Measurements from ENCODE around the gene KCNC1. TPM values are rescaled to one million over a fixed set of nuclear protein-coding genes. Genes with fewer than 3 reads are reported as not detected.
A peak's percentile ranks its signal among the peaks of the same experiment; 100 is the strongest.

Gene KCNC1
- total RNA-seq, 4 donors from 2014 or later, result not detected

DNA sequence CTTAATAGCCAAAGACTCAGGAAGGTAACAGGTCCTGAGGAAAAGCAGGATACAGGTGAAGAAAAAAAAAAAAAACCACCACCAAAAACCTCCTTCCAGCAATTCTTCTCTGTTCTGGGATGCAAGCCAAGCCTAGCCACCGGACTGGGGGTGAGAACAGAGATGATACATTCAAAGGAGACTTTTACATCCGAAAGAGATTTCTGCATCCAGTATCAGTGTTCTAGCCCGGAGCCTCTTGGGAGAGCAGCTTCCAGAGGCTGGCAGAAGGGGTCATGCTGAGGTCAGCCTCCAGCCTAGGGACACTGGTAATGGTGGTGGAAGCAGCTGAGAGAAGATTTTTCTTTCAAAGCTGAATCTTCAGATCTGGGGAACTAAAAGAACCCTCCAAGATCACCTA lies 76.2 kb downstream of the KCNC1 start:
- Histone ChIP-seq H3K4me3 (no peak overlapping the region), H3K27ac (peak overlapping the region in 1 of 4 donors; percentile 13), H3K4me1 (peaks cover 7 to 56% (median 21%) of the 10 kb centered on the region in 3 donors), H3K36me3 (no peaks in the 10 kb centered on the region), H3K27me3 (no peaks in the 10 kb centered on the region), H3K9me3 (no peaks in the 10 kb centered on the region)
- intact Hi-C loops (cut with DNase I), result no loop called here
- DNase-seq, result no peak
- TF ChIP-seq CTCF (IDR thresholded peaks at IDR 0.05), result no peak
- TF ChIP-seq POLR2A (IDR thresholded peaks at IDR 0.05), result no peak
- 21 to 42% methylated on average over 2 to 3 of the region's 3 CpGs for WGBS, 2 donors

DNA sequence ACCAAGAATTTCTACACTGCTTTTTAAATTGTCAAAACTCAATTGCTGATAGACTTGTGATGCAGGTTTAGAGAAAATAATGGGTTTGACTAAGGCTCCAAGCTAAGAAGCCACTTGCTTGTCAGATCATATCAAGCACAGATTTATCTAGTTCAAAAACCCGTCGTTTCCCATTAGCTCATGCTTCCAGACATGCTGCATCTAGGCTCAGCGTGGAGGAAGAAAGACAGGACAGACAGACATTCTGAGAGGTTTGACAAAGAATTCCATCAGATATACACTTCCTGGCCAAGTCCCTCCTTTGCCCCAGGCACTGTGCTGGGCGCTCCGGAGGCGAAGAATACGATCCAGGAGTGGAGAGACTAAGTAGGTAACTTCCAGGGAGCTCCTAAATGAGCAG lies 76.8 kb downstream of the KCNC1 start:
- DNase-seq, result no peak
- Histone ChIP-seq H3K4me3 (no peak overlapping the region), H3K9me3 (no peaks in the 10 kb centered on the region), H3K36me3 (no peaks in the 10 kb centered on the region), H3K4me1 (peaks cover 7 to 62% (median 21%) of the 10 kb centered on the region in 3 donors), H3K27me3 (no peaks in the 10 kb centered on the region), H3K27ac (peak overlapping the region in 1 of 4 donors; percentile 13)
- intact Hi-C loops (cut with DNase I), result no loop called here
- TF ChIP-seq CTCF (IDR thresholded peaks at IDR 0.05) (no peak), POLR2A (IDR thresholded peaks at IDR 0.05) (no peak)
- 21 to 48% methylated on average over 6 to 7 of the region's 7 CpGs for WGBS, 2 donors

- Histone ChIP-seq H3K27ac (peak overlapping the region in 2 of 4 donors; percentile 55 to 61), H3K9me3 (no peaks in the 10 kb centered on the region), H3K27me3 (no peaks in the 10 kb centered on the region), H3K36me3 (no peaks in the 10 kb centered on the region), H3K4me3 (no peak overlapping the region), H3K4me1 (peaks cover 7 to 69% (median 21%) of the 10 kb centered on the region in 3 donors)
- TF ChIP-seq CTCF (IDR thresholded peaks at IDR 0.05) (no peak), POLR2A (IDR thresholded peaks at IDR 0.05) (no peak)
- no peak for DNase-seq
- intact Hi-C loops (cut with DNase I), result no loop called here
- 18 to 40% methylated on average over 1 to 2 of the region's 2 CpGs for WGBS, 2 donors
Observed at GRCh38 chr11:17812091-17812864, 77.7 kb downstream of the KCNC1 start.

DNA sequence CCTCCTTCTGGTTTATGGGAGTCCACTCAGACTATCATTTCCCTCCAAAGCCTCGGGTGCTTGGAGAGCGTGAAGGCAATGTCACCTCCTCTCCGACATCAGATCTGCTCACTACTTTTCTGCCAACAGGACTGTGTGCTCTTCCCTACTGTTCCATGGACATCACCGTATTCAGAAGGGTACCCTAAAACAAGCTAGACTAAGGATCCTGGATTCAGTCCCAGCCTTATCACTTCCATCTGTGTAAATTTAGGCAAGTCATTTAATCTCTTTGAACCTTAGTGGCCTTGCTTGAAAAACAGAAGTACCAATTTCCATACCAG lies 78.2 kb downstream of the KCNC1 start:
- Histone ChIP-seq H3K36me3 (no peaks in the 10 kb centered on the region), H3K4me3 (no peak overlapping the region), H3K9me3 (no peaks in the 10 kb centered on the region), H3K4me1 (peaks cover 7 to 69% (median 21%) of the 10 kb centered on the region in 3 donors), H3K27ac (peak overlapping the region in 2 of 4 donors; percentile 55 to 61), H3K27me3 (no peaks in the 10 kb centered on the region)
- no peak for DNase-seq
- intact Hi-C loops (cut with DNase I), result no loop called here
- TF ChIP-seq CTCF (IDR thresholded peaks at IDR 0.05), result no peak
- TF ChIP-seq POLR2A (IDR thresholded peaks at IDR 0.05), result no peak
- whole genome bisulfite sequencing, 2 donors, result 30 to 57% methylated on average over 4 of the region's 4 CpGs

DNA sequence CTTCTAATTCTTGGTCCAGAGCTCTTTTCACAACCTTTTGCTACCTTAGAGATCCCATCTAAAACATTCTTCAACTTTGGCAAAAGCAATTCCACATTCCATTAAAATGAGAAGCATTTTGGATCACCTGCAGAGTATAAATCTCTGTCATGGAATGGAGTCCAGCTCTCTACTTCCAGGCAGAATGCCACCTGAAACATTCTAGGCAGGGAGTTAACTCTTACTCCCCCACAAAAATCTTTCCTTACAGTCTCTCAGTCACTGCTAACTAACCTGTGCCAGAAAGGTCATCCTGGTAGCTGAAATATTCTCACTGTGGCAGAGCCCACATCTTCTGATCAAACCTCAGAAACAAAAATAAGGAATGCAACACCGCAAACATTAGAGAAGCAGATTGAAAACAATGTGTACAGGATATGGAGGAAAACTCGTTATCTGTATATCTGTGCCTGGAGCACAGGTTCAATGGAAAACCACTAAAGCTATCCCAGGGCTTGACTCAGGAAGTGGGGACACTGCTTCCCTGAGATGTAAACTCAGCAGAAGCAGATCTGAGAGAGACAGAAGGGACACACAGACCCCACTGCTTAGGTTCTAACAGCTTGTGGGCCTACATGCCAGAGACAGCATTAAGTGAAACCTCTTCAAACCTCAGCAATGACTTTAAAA lies 78.9 kb downstream of the KCNC1 start:
- H3K4me3 ChIP-seq, result no peak overlapping the region
- H3K27ac ChIP-seq, result peak overlapping the region in 2 of 4 donors; percentile 55 to 61
- no peaks in the 10 kb centered on the region for H3K36me3 ChIP-seq
- H3K9me3 ChIP-seq, result no peaks in the 10 kb centered on the region
- TF ChIP-seq CTCF (IDR thresholded peaks at IDR 0.05) (no peak), POLR2A (IDR thresholded peaks at IDR 0.05) (no peak)
- intact Hi-C loops (cut with DNase I), result no loop called here
- no peak for DNase-seq
- peaks cover 7 to 69% (median 21%) of the 10 kb centered on the region in 3 donors for H3K4me1 ChIP-seq
- WGBS, 2 donors, result 25 to 28% methylated on average over 2 of the region's 2 CpGs
- H3K27me3 ChIP-seq, result no peaks in the 10 kb centered on the region
